Endothelial cell of umbilical vein (primary cell): ENCODE data around the gene RBMS3. TPM values are rescaled to one million over a fixed set of nuclear protein-coding genes. Genes with fewer than 3 reads are reported as not detected.

ENCODE experiments used
- BruUV-seq: library from RNA; stranded (reverse); fragments of 400-500 nt; replicated peaks from 2 replicates; lab custom pipeline; 2021; lab: Mats Ljungman, UMichigan
- CTCF ChIA-PET: fragments of 300-600, 350-600 bp; sonication (Branson Sonifier 250); formaldehyde crosslinking; loops from one replicate; lab custom pipeline; 2021; ENCODE audit warnings: antibody characterized with exemption, inconsistent platforms; lab: Charles Lee
- POLR2A ChIA-PET: fragments of 300-600, 350-600 bp; sonication (Branson Sonifier 250); formaldehyde crosslinking; loops from one replicate; lab custom pipeline; 2021; ENCODE audit warnings: antibody characterized with exemption, inconsistent platforms; lab: Charles Lee
- DNase-seq: peaks from one replicate; pipeline ENCODE4 v3.0.0-alpha.2; 2011; ENCODE audit warnings: low read depth, low spot score
- FAIRE-seq: peaks from 2 replicates; lab custom pipeline; 2011; peaks lifted over from hg19 to GRCh38; lab: Jason Lieb, UNC
- H2AFZ ChIP-seq: 2 replicates; pipeline ENCODE4 v1.6.0; 2012; ENCODE audit warnings: low read depth, low read length, control low read depth, inconsistent platforms
- H3K27ac ChIP-seq: 2 replicates; pipeline ENCODE4 v1.5.1; 2011; ENCODE audit warnings: low read depth, mild to moderate bottlenecking, control low read depth, low read length, moderate library complexity; ENCODE audit not compliant: insufficient read depth
- H3K27me3 ChIP-seq, 2 experiments: 2 replicates each; pipeline versions ENCODE4 v1.6.0 to v1.6.1; 2011; ENCODE audit warnings: low read length in 2 of 2, mixed read lengths in 1 of 2; ENCODE audit not compliant: control insufficient read depth in 2 of 2, insufficient read depth in 2 of 2
- H3K36me3 ChIP-seq, 2 experiments: 2 replicates in 1 of 2; 3 replicates in 1 of 2; pipeline ENCODE4 v1.5.1; 2011; ENCODE audit warnings: low read length in 2 of 2, mild to moderate bottlenecking in 1 of 2, moderate library complexity in 1 of 2; ENCODE audit not compliant: control insufficient read depth in 2 of 2, insufficient read depth in 2 of 2; ENCODE audit errors: extremely low read depth in 1 of 2
- H3K4me1 ChIP-seq: 3 replicates; pipeline ENCODE4 v1.5.1; 2011; ENCODE audit warnings: mild to moderate bottlenecking, low read length; ENCODE audit not compliant: control insufficient read depth, insufficient read depth; ENCODE audit errors: extremely low read depth
- H3K4me2 ChIP-seq: 2 replicates; pipeline ENCODE4 v1.6.1; 2011; ENCODE audit warnings: low read length, control low read depth, mixed read lengths; ENCODE audit not compliant: insufficient read depth
- H3K4me3 ChIP-seq, 3 experiments: fragments of 200-600 bp in 1 of 3; sonication (generic), shearing (Covaris generic) in 1 of 3; replicated peaks in 1 of 3; 2 replicates each; pipeline ENCODE4 v1.5.1; 2011 to 2016; ENCODE audit warnings: control low read depth in 3 of 3, low read length in 3 of 3, mild to moderate bottlenecking in 2 of 3, inconsistent platforms in 1 of 3, low read depth in 1 of 3, moderate library complexity in 1 of 3; ENCODE audit not compliant: insufficient read depth in 1 of 3
- H3K79me2 ChIP-seq: 2 replicates; pipeline ENCODE4 v1.6.0; 2012; ENCODE audit warnings: low read length, inconsistent platforms; ENCODE audit not compliant: control insufficient read depth, insufficient read depth
- H3K9ac ChIP-seq: replicated peaks from 2 replicates; pipeline ENCODE3; 2011; ENCODE audit warnings: low read length, control low read depth; ENCODE audit not compliant: insufficient read depth; ENCODE audit errors: extremely low read depth
- H3K9me1 ChIP-seq: replicated peaks from 3 replicates; pipeline ENCODE4 v1.6.0; 2011; ENCODE audit warnings: mild to moderate bottlenecking, low read length; ENCODE audit not compliant: control insufficient read depth, insufficient read depth; ENCODE audit errors: extremely low read depth
- H3K9me3 ChIP-seq: replicated peaks from 2 replicates; pipeline ENCODE4 v1.5.1; 2012; ENCODE audit warnings: low read length, inconsistent platforms; ENCODE audit not compliant: control insufficient read depth, insufficient read depth
- H4K20me1 ChIP-seq: replicated peaks from 2 replicates; pipeline ENCODE3; 2011; ENCODE audit warnings: mild to moderate bottlenecking, low read length; ENCODE audit not compliant: control insufficient read depth, insufficient read depth; ENCODE audit errors: extremely low read depth
- EZH2 ChIP-seq: IDR thresholded peaks from 2 replicates; pipeline ENCODE4 v1.6.1; 2012; ENCODE audit warnings: borderline replicate concordance, low read depth, mild to moderate bottlenecking, moderate library complexity, low read length, inconsistent platforms; ENCODE audit not compliant: severe bottlenecking
- GATA2 ChIP-seq: IDR thresholded peaks from 2 replicates; pipeline ENCODE4 v1.7.0; 2011; ENCODE audit warnings: low read depth, mild to moderate bottlenecking, moderate library complexity, mixed read lengths, low read length; ENCODE audit not compliant: insufficient read length, insufficient read depth
- JUN ChIP-seq: IDR thresholded peaks from 2 replicates; pipeline ENCODE4 v1.6.1; 2011; ENCODE audit warnings: borderline replicate concordance, low read depth; ENCODE audit not compliant: insufficient read length, insufficient read depth
- MYC ChIP-seq: IDR thresholded peaks from one replicate; pipeline ENCODE4 v1.6.1; 2011; ENCODE audit warnings: mild to moderate bottlenecking, low read depth, low read length
- POLR2A ChIP-seq: IDR thresholded peaks from 2 replicates; pipeline ENCODE4 v1.6.1; 2012; ENCODE audit warnings: low read depth, mild to moderate bottlenecking, control low read depth, low read length
- dilution Hi-C: fragments of 300-500 bp; cut with MboI; formaldehyde crosslinking; loops from one replicate; pipeline ENCODE4 v1.15.0; 2019; ENCODE audit warnings: low sequenced_read_pairs; ENCODE audit not compliant: extremely low pct_ligation_motif_present
- intact Hi-C: fragments of 100-400 bp; cut with micrococcal nuclease; formaldehyde crosslinking; loops from one replicate; pipeline ENCODE4 v1.10.0; 2022
- polyA plus RNA-seq, 4 experiments: library from polyadenylated mRNA; depleted of rRNA in 3 of 4; stranded (reverse) in 3 of 4; unstranded in 1 of 4; fragments of >200 nt; gene quantifications; 2 replicates each; pipeline versions ENCODE4 v1.2.1 to v1.2.3, GENCODE V29; 2011 to 2012; ENCODE audit warnings: missing spikeins in 1 of 4
- total RNA-seq: library from RNA; stranded (reverse); gene quantifications from 2 replicates; pipeline ENCODE4 v1.2.3, GENCODE V29; 2021
- TF ChIP-seq, protein P1 (sequence below), 2 donors: IDR thresholded peaks; 1 replicate in 1 of 2; 2 replicates in 1 of 2; pipeline ENCODE4 v1.5.1; 2011; ENCODE audit warnings: low read length in 2 of 2, mild to moderate bottlenecking in 2 of 2, moderate library complexity in 2 of 2, control low read depth in 1 of 2, inconsistent platforms in 1 of 2, low read depth in 1 of 2; ENCODE audit not compliant: insufficient read depth in 1 of 2; ENCODE audit errors: extremely low read depth in 1 of 2
- TF ChIP-seq, protein P2 (sequence below): IDR thresholded peaks from 2 replicates; pipeline ENCODE4 v1.6.1; 2011; ENCODE audit not compliant: insufficient read depth, insufficient read length

The RBMS3 gene
- total and polyA plus RNA-seq, 2 donors (not counting 3 experiments of a cell fraction or from before 2014, with no cell fraction given): 13.6 to 42.3 TPM

DNA sequence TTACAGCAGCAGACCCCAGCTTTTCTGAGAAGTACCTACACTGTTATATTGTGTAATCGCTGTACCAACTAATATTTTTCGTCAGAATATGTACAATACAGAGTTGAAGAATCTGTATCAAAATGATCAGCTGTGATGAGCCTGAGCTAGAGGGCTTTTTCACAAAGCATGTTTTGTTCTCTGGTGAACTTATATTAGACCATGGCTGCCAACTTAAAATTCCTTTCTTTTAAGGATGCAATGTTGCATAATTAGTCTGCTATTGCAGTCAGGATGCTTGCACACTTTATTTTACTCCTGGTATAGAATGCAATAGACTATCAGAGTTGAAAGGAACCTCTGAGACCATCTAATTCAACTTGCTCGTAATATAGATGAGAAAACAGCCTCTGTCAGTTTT, 127.8 kb downstream of the RBMS3 start:
- no TSS peak for BruUV-seq
- H3K79me2 ChIP-seq: no peaks in the 10 kb centered on the region
- H4K20me1 ChIP-seq: no peaks in the 10 kb centered on the region
- no peaks in the 10 kb centered on the region for H3K4me1 ChIP-seq
- no peaks in the 10 kb centered on the region for H3K9me1 ChIP-seq
- POLR2A ChIA-PET: no interaction called here
- CTCF ChIA-PET: interaction anchor here (1.6 kb wide), 1 partner anchor 492 kb away, joined by 3 read pairs; no protein-coding TSS in a partner anchor
- dilution Hi-C loops (no loop called here), intact Hi-C loops (no loop called here)
- H2AFZ ChIP-seq: no peak overlapping the region
- FAIRE-seq: no peak
- DNase-seq: no peak
- H3K4me3 ChIP-seq: no peak overlapping the region
- H3K4me2 ChIP-seq: no peak overlapping the region
- TF ChIP-seq GATA2 (no peak), MYC (no peak)
- TF ChIP-seq, protein P1, sequence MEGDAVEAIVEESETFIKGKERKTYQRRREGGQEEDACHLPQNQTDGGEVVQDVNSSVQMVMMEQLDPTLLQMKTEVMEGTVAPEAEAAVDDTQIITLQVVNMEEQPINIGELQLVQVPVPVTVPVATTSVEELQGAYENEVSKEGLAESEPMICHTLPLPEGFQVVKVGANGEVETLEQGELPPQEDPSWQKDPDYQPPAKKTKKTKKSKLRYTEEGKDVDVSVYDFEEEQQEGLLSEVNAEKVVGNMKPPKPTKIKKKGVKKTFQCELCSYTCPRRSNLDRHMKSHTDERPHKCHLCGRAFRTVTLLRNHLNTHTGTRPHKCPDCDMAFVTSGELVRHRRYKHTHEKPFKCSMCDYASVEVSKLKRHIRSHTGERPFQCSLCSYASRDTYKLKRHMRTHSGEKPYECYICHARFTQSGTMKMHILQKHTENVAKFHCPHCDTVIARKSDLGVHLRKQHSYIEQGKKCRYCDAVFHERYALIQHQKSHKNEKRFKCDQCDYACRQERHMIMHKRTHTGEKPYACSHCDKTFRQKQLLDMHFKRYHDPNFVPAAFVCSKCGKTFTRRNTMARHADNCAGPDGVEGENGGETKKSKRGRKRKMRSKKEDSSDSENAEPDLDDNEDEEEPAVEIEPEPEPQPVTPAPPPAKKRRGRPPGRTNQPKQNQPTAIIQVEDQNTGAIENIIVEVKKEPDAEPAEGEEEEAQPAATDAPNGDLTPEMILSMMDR (IDR thresholded peaks at IDR 0.05; ENCODE audit: extremely low read depth in 1 of 2, insufficient read depth in 1 of 2, low read depth in 1 of 2, low read length in 2 of 2): no peak
- no peak overlapping the region for H3K27ac ChIP-seq
- H3K27me3 ChIP-seq: no peaks in the 10 kb centered on the region
- no peaks in the 10 kb centered on the region for H3K9me3 ChIP-seq
- H3K36me3 ChIP-seq: no peaks in the 10 kb centered on the region
- no peak overlapping the region for H3K9ac ChIP-seq

DNA sequence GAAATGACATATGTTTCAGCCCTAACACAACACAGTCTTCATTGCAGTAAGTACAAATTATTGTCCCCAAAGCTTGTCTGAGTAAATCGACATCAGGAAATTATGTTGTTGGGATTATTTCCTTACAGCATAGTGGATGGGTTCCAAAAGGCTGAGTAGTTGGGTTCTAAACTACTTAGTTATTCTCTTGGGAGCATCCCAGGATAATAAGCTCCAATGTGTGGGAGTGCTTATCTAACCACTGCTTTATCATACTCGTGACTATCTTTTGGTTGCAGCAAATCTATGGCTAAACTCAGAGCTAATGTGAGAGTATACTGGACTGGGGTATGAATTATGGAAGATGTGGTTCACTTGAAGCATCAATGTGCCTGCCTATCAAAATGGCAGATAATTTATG, 128.5 kb downstream of the RBMS3 start:
- H4K20me1 ChIP-seq: no peaks in the 10 kb centered on the region
- H3K27ac ChIP-seq: no peak overlapping the region
- intact Hi-C loops (no loop called here), dilution Hi-C loops (no loop called here)
- H3K9me1 ChIP-seq: no peaks in the 10 kb centered on the region
- DNase-seq: no peak
- H3K27me3 ChIP-seq: no peaks in the 10 kb centered on the region
- no peaks in the 10 kb centered on the region for H3K36me3 ChIP-seq
- no peaks in the 10 kb centered on the region for H3K4me1 ChIP-seq
- POLR2A ChIA-PET: no interaction called here
- no peaks in the 10 kb centered on the region for H3K9me3 ChIP-seq
- no peak overlapping the region for H2AFZ ChIP-seq
- no TSS peak for BruUV-seq
- no peak overlapping the region for H3K4me2 ChIP-seq
- no peaks in the 10 kb centered on the region for H3K79me2 ChIP-seq
- no peak overlapping the region for H3K4me3 ChIP-seq
- H3K9ac ChIP-seq: no peak overlapping the region
- no peak for FAIRE-seq
- TF ChIP-seq POLR2A (no peak), GATA2 (no peak), MYC (no peak), JUN (no peak), EZH2 (no peak)
- TF ChIP-seq, protein P2, sequence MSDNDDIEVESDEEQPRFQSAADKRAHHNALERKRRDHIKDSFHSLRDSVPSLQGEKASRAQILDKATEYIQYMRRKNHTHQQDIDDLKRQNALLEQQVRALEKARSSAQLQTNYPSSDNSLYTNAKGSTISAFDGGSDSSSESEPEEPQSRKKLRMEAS: no peak
- CTCF ChIA-PET: interaction anchor here (0.6 to 1.6 kb wide), 2 partner anchors 481 to 493 kb away, joined by 3 read pairs; no protein-coding TSS in a partner anchor
